ENCODE data around the gene SNX11. TPM values are rescaled to one million over a fixed set of nuclear protein-coding genes. Genes with fewer than 3 reads are reported as not detected.

The SNX11 gene
- total and polyA plus RNA-seq, 2 donors (not counting 1 experiment from before 2014, with no cell fraction given): 12.6 to 17.7 TPM

DNA sequence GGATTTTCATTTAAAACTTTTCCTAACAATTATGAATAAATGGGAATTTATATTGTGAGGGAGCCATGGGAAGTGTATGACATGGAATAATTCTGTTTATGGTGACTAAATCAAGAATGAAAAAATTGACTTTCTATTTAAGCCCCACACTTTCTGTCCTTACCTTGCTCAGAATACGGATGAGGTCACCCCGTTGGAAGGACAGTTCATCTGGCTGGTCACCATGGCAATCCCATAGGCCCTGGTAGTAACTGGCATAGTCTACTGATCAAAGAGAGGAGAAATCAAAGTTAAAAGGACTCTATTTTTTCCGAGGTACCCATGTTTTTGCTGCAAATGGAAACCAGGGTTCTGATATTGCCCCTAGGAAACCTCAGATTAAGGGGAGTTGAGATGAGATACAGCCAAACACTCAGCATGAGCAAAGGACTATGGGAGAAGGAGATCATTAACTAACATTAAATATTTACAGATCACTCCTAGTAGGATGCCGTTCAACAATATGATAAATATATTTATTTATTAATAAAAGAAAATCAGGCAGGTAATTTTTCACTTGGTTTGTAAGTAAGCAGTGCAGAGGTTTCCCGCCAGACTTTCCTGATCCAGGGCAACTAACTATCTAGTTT, 54.9 kb downstream of the SNX11 start:
- Histone ChIP-seq H3K4me3 (replicated peaks in 1 of 4; ENCODE audit: control extremely low read depth in 1 of 4, insufficient read depth in 1 of 4, low read depth in 3 of 4, low read length in 4 of 4) (no peak overlapping the region), H4K20me1 (ENCODE audit: control insufficient read depth, extremely low read depth, insufficient read depth, low read length) (no peaks in the 10 kb centered on the region), H3K4me1 (ENCODE audit: control insufficient read depth, extremely low read depth, insufficient read depth, low read length) (no peaks in the 10 kb centered on the region), H3K27me3 (ENCODE audit: control insufficient read depth, insufficient read depth, low read length) (peaks cover 16% of the 10 kb centered on the region), H3K79me2 (ENCODE audit: control insufficient read depth, insufficient read depth, low read length) (no peaks in the 10 kb centered on the region), H3K27ac (ENCODE audit: insufficient read depth, low read length) (no peak overlapping the region), H3K9ac (ENCODE audit: insufficient read depth, low read length) (no peak overlapping the region), H2AFZ (ENCODE audit: low read length) (no peak overlapping the region), H3K36me3 (ENCODE audit: control insufficient read depth, insufficient read depth, low read length) (no peaks in the 10 kb centered on the region), H3K4me2 (ENCODE audit: extremely low read depth, insufficient read depth, low read length) (no peak overlapping the region), H3K9me3 (ENCODE audit: control insufficient read depth, insufficient read depth, low read depth, low read length) (no peaks in the 10 kb centered on the region)
- no peak for DNase-seq (ENCODE audit: low read depth in 2 of 2)
- TF ChIP-seq, protein P1, sequence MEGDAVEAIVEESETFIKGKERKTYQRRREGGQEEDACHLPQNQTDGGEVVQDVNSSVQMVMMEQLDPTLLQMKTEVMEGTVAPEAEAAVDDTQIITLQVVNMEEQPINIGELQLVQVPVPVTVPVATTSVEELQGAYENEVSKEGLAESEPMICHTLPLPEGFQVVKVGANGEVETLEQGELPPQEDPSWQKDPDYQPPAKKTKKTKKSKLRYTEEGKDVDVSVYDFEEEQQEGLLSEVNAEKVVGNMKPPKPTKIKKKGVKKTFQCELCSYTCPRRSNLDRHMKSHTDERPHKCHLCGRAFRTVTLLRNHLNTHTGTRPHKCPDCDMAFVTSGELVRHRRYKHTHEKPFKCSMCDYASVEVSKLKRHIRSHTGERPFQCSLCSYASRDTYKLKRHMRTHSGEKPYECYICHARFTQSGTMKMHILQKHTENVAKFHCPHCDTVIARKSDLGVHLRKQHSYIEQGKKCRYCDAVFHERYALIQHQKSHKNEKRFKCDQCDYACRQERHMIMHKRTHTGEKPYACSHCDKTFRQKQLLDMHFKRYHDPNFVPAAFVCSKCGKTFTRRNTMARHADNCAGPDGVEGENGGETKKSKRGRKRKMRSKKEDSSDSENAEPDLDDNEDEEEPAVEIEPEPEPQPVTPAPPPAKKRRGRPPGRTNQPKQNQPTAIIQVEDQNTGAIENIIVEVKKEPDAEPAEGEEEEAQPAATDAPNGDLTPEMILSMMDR (conservative IDR thresholded peaks at IDR 0.05 in 1 of 2, IDR thresholded peaks at IDR 0.05 in 1 of 2; ENCODE audit: low read depth in 1 of 2, low read length in 2 of 2): no peak
- no peak for TF ChIP-seq EZH2 (IDR thresholded peaks at IDR 0.05; ENCODE audit: low read length, missing control alignments)

DNA sequence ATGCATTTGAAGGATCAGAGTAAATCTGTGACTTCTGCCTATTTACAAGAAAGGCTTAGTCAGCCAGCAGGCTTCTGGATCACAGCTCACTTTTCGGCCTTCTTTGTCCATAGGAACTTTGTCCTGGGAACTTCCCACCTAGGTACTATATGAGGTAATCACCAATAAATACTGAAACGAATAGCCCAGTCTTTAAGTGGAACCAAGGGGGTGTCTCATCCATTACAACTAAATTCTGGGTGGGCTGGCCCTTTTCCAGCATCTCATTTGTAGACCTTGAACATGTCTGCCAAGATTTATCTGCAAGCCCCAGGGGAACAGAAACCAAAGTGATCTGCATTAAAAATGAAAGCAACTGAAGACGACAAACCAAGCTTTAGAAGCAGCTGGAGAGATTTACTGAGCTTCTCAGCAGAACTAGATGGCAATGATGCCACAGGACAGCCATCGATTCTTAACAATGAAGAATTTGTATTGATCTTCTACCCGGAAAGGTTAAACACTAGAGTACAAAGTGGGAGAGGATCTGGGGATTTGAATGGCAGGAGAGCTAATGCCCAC, 55.5 kb downstream of the SNX11 start:
- Histone ChIP-seq H3K36me3 (ENCODE audit: control insufficient read depth, insufficient read depth, low read length) (no peaks in the 10 kb centered on the region), H3K4me2 (ENCODE audit: extremely low read depth, insufficient read depth, low read length) (no peak overlapping the region), H2AFZ (ENCODE audit: low read length) (no peak overlapping the region), H4K20me1 (ENCODE audit: control insufficient read depth, extremely low read depth, insufficient read depth, low read length) (no peaks in the 10 kb centered on the region), H3K27ac (ENCODE audit: insufficient read depth, low read length) (no peak overlapping the region), H3K9ac (ENCODE audit: insufficient read depth, low read length) (no peak overlapping the region), H3K4me3 (replicated peaks in 1 of 4; ENCODE audit: control extremely low read depth in 1 of 4, insufficient read depth in 1 of 4, low read depth in 3 of 4, low read length in 4 of 4) (no peak overlapping the region), H3K27me3 (ENCODE audit: control insufficient read depth, insufficient read depth, low read length) (peaks cover 16% of the 10 kb centered on the region), H3K9me3 (ENCODE audit: control insufficient read depth, insufficient read depth, low read depth, low read length) (no peaks in the 10 kb centered on the region), H3K4me1 (ENCODE audit: control insufficient read depth, extremely low read depth, insufficient read depth, low read length) (no peaks in the 10 kb centered on the region), H3K79me2 (ENCODE audit: control insufficient read depth, insufficient read depth, low read length) (no peaks in the 10 kb centered on the region)
- peak in 1 of 2 donors; percentile 10 for DNase-seq (ENCODE audit: low read depth in 2 of 2)
- TF ChIP-seq, protein P1 (conservative IDR thresholded peaks at IDR 0.05 in 1 of 2, IDR thresholded peaks at IDR 0.05 in 1 of 2; ENCODE audit: low read depth in 1 of 2, low read length in 2 of 2): no peak
- TF ChIP-seq EZH2 (IDR thresholded peaks at IDR 0.05; ENCODE audit: low read length, missing control alignments): no peak

DNA sequence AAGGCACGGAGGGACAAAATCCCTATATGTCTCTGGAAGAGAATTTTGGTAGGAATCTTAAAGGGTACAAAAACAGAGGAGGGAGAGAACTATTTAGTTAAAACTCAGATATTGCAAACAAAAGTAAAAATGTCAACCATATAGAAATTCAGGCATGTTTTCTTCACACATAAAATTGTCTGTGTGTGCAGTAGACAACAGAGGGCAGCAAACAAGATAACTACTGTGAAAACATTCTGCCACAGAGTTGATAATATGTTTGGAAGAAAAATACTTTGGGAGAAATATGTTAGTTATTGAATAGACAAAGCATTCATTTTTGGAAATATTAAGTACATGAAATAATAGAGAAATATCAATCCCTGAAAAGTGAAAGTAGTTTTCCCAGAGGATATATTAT, 56.2 kb downstream of the SNX11 start:
- no peak overlapping the region for H3K9ac ChIP-seq (ENCODE audit: insufficient read depth, low read length)
- no peaks in the 10 kb centered on the region for H3K36me3 ChIP-seq (ENCODE audit: control insufficient read depth, insufficient read depth, low read length)
- no peaks in the 10 kb centered on the region for H3K9me3 ChIP-seq (ENCODE audit: control insufficient read depth, insufficient read depth, low read depth, low read length)
- no peak for DNase-seq (ENCODE audit: low read depth in 2 of 2)
- no peak for TF ChIP-seq EZH2 (IDR thresholded peaks at IDR 0.05; ENCODE audit: low read length, missing control alignments)
- TF ChIP-seq, protein P1 (conservative IDR thresholded peaks at IDR 0.05 in 1 of 2, IDR thresholded peaks at IDR 0.05 in 1 of 2; ENCODE audit: low read depth in 1 of 2, low read length in 2 of 2): no peak
- peaks cover 19% of the 10 kb centered on the region for H3K27me3 ChIP-seq (ENCODE audit: control insufficient read depth, insufficient read depth, low read length)
- no peaks in the 10 kb centered on the region for H3K4me1 ChIP-seq (ENCODE audit: control insufficient read depth, extremely low read depth, insufficient read depth, low read length)
- H3K27ac ChIP-seq (ENCODE audit: insufficient read depth, low read length): no peak overlapping the region
- no peaks in the 10 kb centered on the region for H3K79me2 ChIP-seq (ENCODE audit: control insufficient read depth, insufficient read depth, low read length)
- H3K4me3 ChIP-seq (replicated peaks in 1 of 4; ENCODE audit: control extremely low read depth in 1 of 4, insufficient read depth in 1 of 4, low read depth in 3 of 4, low read length in 4 of 4): no peak overlapping the region
- H3K4me2 ChIP-seq (ENCODE audit: extremely low read depth, insufficient read depth, low read length): no peak overlapping the region
- no peaks in the 10 kb centered on the region for H4K20me1 ChIP-seq (ENCODE audit: control insufficient read depth, extremely low read depth, insufficient read depth, low read length)
- H2AFZ ChIP-seq (ENCODE audit: low read length): no peak overlapping the region
